GM18517 (cell line): ENCODE results near the gene MED27.

Source experiments
- ATAC-seq: cut with Tn5 transposase; IDR thresholded peaks from one replicate; pipeline ENCODE4 v1.9.1; 2021; ENCODE audit warnings: mild to moderate bottlenecking, moderate library complexity; ENCODE audit not compliant: unreplicated experiment

Gene MED27

DNA sequence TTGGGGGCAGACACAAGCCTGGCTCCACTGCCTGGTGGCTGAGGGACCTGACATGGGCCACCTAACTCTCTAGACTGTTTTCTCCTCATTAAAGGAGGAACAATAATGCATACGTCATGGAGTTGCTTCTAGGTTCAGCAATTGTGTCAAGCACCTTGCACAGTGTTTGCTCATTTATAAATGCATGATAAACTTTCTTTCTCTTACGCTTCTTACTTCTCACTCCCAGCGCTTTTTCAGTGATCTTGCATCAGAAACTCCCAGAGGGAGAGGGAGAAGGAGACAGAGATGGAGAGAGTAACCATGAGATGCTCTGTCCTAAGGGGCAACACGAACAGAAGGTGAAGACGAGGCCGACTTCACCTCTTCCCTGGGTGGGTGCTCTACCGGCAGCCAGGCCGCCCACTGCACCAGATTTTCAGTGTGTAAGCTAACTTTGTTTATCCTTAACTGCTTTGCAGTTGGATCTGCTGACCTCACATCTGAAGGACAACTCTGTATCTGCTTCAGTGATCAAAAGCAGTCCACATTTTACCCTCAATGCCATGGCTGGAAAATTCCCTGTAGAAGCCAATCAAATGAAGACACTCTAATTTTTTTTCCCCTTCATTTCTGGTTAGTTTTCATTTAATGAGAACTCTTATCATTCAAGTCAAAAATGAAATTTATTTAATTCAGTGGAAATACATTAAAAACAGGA lies 35.3 kb downstream of the MED27 start:
- no peak for ATAC-seq

DNA sequence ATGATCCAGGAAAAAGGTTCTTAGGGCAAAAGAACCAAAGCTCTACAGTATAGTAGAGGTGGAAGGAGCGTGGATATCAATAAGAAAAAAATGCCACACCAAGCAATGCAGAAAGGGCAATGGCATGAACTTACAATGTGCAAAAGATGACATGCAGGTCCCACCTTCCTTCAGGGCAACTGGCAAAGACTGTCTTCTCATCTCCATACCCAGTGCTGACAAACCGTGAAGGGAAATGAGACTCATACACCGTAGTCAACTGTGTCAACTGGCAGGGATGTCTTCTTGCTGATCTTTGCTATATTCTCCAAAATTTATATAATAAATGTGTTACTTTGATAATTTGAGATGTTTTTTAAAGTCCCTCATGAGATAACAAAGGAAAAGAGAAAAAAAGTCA lies 36.0 kb downstream of the MED27 start:
- no peak for ATAC-seq

DNA sequence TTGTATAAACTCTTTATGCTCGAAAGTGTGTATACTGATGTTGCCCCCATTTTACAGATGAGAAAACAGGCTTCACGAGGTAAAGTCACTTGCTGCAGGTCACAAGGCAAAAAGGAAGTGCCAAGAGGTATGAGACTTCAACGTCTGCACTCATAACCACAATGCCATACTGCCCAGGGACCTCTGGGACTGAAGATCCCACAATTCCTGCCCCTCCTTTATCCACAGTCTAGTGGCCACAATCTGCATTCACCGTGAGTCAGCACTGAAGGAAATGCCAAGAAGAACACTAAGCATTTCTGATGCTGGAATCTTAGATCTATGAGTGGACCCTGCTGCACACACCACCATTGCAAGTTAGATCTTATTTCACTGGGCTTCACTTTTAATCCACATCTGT lies 37.3 kb downstream of the MED27 start:
- no peak for ATAC-seq

DNA sequence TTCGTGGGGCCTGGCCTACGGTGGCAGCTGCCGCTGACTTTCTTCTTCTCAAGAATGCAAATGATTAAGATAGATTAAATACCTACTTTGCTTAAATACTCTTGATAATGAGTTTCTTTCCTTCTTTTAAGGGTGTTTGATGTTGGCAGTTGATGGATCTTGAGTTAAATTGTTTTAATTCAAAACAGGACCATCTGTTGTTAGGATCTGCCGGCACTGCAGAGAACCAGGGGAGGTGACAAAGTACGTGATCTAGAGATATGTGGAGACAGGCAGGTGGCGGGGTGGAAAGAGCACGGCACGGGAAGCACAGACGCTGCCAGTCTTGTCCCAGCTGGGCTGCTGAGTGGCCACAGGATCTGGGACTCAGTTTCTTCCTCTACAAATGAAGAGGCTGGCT lies 37.9 kb downstream of the MED27 start:
- no peak for ATAC-seq

GRCh38 chr9:132040808-132041207 lies 38.9 kb downstream of the MED27 start:
- ATAC-seq = no peak

GRCh38 chr9:132040246-132040645 lies 39.4 kb downstream of the MED27 start:
- no peak for ATAC-seq

DNA sequence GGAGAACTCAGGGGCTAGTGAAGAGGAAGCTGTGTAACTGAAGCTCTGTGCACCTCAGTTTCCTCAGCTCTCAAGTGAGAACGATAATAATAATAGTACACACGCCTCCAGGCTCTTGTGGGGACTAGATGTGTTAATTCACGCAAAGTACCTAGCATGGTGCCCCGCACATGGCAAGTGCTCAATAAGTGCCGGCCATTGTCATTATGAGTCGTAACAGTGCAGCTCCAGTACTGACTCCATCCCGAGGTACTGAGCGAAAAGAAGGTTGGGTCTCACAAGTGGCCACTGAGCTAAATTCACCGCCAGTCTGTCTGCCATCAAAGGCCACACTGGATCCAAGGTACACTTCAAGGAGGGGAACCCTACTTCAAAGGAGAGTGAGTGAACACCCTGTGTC lies 40.4 kb downstream of the MED27 start:
- no peak for ATAC-seq

- no peak for ATAC-seq
Measured at GRCh38 chr9:132037458-132037857, 42.2 kb downstream of the MED27 start.

- ATAC-seq = no peak
Measured at GRCh38 chr9:132036521-132036920, 43.1 kb downstream of the MED27 start.

- no peak for ATAC-seq
Measured at GRCh38 chr9:132035679-132036078, 44.0 kb downstream of the MED27 start.

DNA sequence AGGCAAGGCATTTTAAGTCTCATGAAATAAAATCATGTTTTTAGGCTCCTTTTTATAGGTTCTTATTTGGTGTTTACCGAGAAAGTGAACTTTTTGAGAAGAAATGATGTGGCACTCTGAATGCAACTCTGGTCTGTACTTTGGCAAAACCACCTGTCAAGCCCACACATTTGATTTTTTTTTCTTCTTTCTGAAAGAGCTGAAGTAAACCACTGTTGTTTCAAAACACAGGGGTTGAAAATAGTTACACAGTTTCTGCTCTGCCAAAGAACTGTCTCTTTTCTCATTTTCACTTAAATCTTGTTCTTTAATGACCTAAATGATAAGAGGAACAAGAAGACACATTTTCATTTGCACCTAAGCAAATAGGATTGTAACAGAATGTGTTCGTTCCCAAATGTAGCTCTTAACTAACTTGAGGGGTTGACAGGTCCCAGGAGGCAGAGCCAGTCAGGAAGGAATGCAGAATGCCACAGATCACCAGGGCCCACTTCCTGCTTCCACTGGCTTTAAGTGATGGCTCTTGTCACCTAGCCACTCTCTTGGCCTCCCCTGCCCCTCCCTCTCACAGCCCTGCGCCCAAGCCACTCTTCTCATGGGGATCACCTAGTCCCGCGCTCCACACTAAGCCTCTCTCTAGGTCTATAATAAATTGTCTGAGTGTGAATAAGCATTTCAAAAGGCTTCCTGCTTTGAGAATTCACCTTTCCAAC lies 47.3 kb downstream of the MED27 start:
- ATAC-seq = peak; percentile 63

DNA sequence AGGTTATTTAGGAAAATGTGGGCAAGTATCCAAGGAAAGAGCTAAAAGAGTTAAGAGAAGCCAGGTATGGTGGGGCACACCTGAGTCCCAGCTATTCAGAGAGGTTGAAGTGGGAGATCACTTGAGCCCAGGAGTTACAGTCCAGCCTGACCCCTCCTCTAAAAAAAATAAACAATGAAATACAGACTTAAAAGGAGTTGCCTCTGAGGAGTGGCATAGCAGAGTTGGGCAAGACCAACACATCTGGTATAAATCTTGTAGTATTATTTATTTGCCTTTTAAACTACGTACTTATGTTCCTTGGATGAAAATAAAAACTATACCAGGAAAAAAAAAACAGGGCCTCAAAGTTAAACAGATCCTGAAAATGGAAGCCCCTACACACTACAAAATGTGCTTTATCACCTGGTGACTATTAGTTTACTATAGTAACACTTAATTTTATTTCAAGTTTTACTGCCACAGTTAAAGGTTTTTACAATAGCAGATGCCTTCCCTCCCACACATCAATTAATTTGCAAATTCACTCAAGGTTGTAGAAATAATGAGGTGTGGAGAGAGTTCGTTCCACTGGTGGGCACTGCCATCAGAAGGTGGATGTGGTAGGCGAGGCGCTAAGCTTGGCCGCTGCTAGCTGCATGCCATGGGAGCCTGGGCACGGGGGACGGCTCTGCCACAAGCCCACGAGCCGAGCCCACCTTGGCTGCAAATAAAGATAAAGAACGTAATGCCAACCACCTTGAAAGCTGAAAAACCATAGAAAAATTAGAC lies 48.0 kb downstream of the MED27 start:
- no peak for ATAC-seq

DNA sequence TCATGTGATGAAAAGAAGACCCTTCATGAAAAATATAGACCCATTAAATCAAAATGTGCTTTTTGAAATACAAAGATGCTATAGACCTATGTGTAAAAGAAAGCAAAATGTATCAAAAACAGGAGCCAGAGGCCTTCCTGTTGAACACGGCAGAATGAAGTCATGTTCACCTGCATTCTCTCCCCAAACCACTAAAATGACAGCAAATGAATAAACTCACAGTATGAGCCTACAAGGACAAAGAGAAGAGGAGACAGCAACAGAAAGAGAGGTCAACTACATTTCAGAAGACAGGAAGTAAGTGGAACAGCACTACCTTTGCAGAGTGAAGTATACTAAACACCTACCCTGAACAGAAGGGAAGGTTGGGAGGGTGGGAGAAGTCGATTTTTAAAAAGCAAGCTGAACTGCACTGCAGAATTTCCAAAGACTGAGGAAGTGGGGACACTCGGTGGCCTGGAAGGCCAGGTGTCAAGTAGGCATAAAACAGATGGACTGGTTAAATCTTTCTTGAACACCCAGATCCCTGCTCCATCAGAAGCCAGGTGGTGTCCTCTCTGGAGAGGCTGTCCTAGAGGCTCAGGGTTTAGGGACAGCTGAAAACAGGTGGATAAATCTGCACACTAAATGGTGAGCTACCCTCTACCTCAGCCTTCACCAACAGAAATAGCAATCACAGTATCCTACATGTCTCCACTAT lies 48.9 kb downstream of the MED27 start:
- no peak for ATAC-seq

GRCh38 chr9:132027752-132028663 lies 51.7 kb downstream of the MED27 start:
- no peak for ATAC-seq

GRCh38 chr9:132026932-132027585 lies 52.6 kb downstream of the MED27 start:
- no peak for ATAC-seq

- ATAC-seq = no peak
Measured at GRCh38 chr9:132025766-132026165, 53.9 kb downstream of the MED27 start.

DNA sequence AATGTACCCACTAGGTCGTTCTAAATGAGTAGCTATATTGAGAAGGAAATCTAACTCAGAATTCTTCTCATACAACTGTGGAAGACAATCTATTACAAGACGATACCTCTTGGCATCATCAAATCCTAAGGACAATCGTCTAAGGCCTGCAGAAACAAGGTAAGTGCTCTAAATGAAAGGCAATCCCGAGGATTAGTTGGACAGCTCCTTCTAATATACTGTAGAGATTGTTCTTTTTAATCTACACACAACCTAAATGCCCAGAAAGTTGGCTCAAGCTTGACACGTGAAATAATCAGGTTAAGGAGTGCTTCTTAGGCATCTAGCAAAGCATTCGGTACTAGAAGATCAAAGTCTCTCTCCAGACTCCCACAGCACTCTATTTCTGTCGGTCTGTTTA lies 55.1 kb downstream of the MED27 start:
- ATAC-seq = no peak

DNA sequence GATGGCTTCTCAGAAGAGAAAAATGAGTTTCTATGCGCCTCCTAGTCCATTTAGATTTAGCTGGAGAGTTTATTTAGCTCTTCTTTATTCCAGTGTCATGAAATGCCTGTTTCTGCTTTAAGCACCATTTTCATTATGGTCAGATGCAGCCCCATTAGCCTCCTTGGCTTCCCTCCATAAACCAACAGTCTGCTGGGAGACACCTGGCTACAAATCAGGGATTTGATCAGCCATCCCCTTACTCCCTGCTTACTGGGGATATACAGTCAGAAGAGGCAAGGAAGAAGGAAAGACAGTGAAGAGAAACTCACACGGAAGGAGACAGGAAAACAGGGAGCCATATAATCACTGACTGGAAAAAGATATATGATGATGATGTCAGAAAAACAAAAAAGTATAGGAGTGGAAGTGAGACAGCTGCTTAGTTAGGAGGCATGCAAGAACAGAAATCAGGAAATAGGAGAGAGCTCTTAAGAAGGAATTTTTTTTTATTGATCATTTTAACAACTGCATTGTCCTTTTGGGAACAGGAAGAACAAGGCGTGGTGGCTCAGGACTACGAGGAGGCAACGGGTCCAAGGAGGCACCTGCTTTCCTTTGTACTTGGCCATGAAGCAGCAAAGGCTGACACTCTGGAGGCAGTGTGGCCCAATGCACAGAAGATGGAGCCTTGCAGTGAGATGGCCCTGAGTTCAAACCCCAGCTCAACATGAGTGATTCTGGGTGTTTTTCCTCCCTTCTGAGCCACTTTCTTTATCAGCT lies 56.1 kb downstream of the MED27 start:
- ATAC-seq = no peak
